ENCODE results near the gene KCTD20. TPM values are rescaled to one million over a fixed set of nuclear protein-coding genes. Genes with fewer than 3 reads are reported as not detected.

Gene KCTD20
- total and polyA plus RNA-seq, 11 donors: 8.3 to 43.9 (median 27.7) TPM

- Histone ChIP-seq H3K27me3 (no peaks in the 10 kb centered on the region), H3K36me3 (no peaks in the 10 kb centered on the region), H3K9me3 (no peaks in the 10 kb centered on the region), H3K4me1 (peaks cover 8 to 48% (median 34%) of the 10 kb centered on the region in 12 donors), H3K4me3 (peak overlapping the region; percentile 78 to 99 (median 89)), H3K27ac (peak overlapping the region; percentile 85 to 100 (median 98))
- TF ChIP-seq CTCF (IDR thresholded peaks at IDR 0.05): no peak
- TF ChIP-seq POLR2A (IDR thresholded peaks at IDR 0.05): no peak
- WGBS, 4 donors: 57 to 59% (median 58%) methylated on average over 12 of the region's 12 CpGs
- no peak for DNase-seq
- no peak for ATAC-seq
- intact Hi-C loops (cut with DNase I): loop anchor here in 9 of 10 donors (1.0 to 10.0 kb wide), 8 partner anchors 19 to 237 kb away; partner anchors contain the start of genes SRSF3 (in 6 of the 9), STK38 (in 6 of the 9) and CDKN1A (in 1 of the 9)
These were observed 613 bp upstream of the KCTD20 start for GRCh38 chr6:36442103-36442670.

GRCh38 chr6:36443471-36444428 is 950 bp downstream of the KCTD20 start:
- Histone ChIP-seq H3K9me3 (no peaks in the 10 kb centered on the region), H3K36me3 (peaks cover 0 to 5% (median 0%) of the 10 kb centered on the region in 9 donors), H3K27me3 (no peaks in the 10 kb centered on the region), H3K4me3 (peak overlapping the region; percentile 78 to 99 (median 89)), H3K4me1 (peaks cover 8 to 48% (median 34%) of the 10 kb centered on the region in 12 donors), H3K27ac (peak overlapping the region; percentile 85 to 100 (median 98))
- no peak for DNase-seq
- intact Hi-C loops (cut with DNase I): loop anchor here in 9 of 10 donors (2.0 to 10.0 kb wide), 8 partner anchors 21 to 235 kb away; partner anchors contain the start of genes STK38 (in 7 of the 9), SRSF3 (in 6 of the 9) and CDKN1A (in 1 of the 9)
- whole genome bisulfite sequencing, 4 donors: 2 to 4% (median 3%) methylated on average over 18 of the region's 18 CpGs
- ATAC-seq: no peak
- TF ChIP-seq CTCF (IDR thresholded peaks at IDR 0.05): peak in 2 of 12 donors; percentile 8 to 29
- no peak for TF ChIP-seq POLR2A (IDR thresholded peaks at IDR 0.05)

- TF ChIP-seq CTCF (IDR thresholded peaks at IDR 0.05): no peak
- TF ChIP-seq POLR2A (IDR thresholded peaks at IDR 0.05): no peak
- ATAC-seq: no peak
- Histone ChIP-seq H3K4me1 (peaks cover 8 to 48% (median 34%) of the 10 kb centered on the region in 12 donors), H3K9me3 (peaks cover 0 to 6% (median 0%) of the 10 kb centered on the region in 12 donors), H3K4me3 (peak overlapping the region in 10 of 12 donors; percentile 78 to 99 (median 89)), H3K27me3 (no peaks in the 10 kb centered on the region), H3K27ac (peak overlapping the region in 11 of 12 donors; percentile 37 to 100 (median 98)), H3K36me3 (peaks cover 0 to 12% (median 0%) of the 10 kb centered on the region in 9 donors)
- intact Hi-C loops (cut with DNase I): loop anchor here in 8 of 10 donors (2.0 to 10.0 kb wide), 5 partner anchors 100 to 150 kb away; partner anchors contain the start of genes STK38 (in 7 of the 8) and SRSF3 (in 5 of the 8)
- no peak for DNase-seq
- 38 to 46% (median 43%) methylated on average over 3 of the region's 3 CpGs for WGBS, 4 donors
These were observed 1.7 kb downstream of the KCTD20 start for GRCh38 chr6:36444470-36444869.
